HG02981 (cell line): ENCODE data around the gene TIMM17B.

Experiments
- ATAC-seq: cut with Tn5 transposase; IDR thresholded peaks from one replicate; pipeline ENCODE4 v1.9.1; 2021; ENCODE audit warnings: mild to moderate bottlenecking, moderate library complexity; ENCODE audit not compliant: unreplicated experiment

Gene TIMM17B

DNA sequence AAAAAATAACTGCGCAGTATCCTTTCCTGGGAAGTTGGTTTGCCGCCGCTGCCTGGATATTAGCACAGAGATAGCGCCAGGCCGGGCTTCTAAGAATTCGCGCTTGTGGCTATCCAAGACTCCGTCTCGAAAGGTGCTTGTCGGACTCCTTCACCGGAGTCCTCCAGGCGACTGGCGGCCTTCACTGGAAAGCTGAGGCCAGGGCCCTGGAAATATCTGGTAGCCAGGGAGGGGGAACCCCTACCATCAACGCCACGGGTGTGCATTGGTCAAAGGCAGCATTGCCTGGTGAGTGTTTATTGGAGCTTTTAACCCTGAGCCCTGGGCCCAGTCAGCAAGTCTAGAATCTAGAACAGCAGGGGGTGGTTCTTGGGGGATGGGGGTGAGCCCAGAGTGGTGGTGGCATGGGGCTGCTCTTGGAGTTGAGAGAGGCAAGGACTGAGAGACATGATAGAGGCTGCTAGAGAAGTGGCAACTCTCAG is 21.8 kb upstream of the TIMM17B start:
- peak; percentile 16 for ATAC-seq

GRCh38 chrX:48918643-48919340 is 21.2 kb upstream of the TIMM17B start, which contains the start of gene PIM2:
Gene PIM2, minus strand, starts transcription at chrX:48919024. Its CDS starts 190 bp downstream, at chrX:48918834.
- ATAC-seq, result peak; percentile 70

GRCh38 chrX:48918301-48918642 is 20.7 kb upstream of the TIMM17B start:
- no peak for ATAC-seq

GRCh38 chrX:48917139-48918001 is 19.8 kb upstream of the TIMM17B start:
- ATAC-seq, result peak; percentile 40

DNA sequence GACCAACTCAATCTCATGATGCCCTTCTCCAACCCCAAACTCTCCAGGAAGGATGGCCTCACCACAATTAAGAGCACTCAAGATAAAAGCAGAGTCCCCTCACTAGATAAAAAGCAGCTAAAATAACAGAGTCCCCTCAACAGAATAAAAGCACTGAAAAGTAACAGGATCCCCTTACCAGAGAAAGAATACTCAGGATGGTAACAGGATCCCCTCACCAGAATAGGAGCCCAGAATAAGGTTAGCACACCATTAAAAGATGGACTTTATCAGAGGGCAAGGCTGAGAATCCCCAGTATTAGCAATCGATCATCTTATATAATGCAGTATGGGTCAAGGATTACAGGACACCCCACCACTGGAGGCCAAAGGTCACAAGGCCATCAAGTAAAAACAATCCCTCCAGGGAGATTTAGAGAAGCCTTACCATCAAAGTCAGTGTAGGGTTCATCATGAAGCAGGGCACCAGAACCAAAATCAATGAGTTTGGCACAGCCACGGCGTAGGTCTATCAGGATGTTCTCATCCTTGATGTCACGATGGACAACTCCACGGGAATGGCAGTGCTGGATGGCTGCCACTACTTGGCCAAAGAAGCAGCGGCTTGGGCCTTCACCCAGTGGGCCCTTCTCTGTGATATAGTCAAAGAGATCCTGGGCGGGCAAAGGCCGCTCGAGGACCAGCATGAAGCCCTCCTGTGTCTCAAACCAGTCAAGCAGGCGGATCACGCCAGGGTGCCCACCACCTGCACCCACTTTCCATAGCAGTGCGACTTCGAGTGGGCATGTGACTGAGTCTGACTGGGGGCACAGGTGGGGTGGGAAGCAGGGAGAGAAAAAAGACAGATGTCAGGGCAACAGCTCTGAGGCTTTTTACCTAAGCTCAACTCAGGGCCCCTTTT is 17.3 kb upstream of the TIMM17B start:
- ATAC-seq, result no peak

GRCh38 chrX:48913605-48914366 is 16.2 kb upstream of the TIMM17B start:
- ATAC-seq, result no peak

- ATAC-seq, result peak; percentile 59
These were observed 14.0 kb upstream of the TIMM17B start, which contains the start of gene SLC35A2 for GRCh38 chrX:48911412-48912182. Gene SLC35A2, minus strand, starts transcription at chrX:48911646. Its CDS starts 10 bp downstream, at chrX:48911636.

- no peak for ATAC-seq
These were observed 13.4 kb upstream of the TIMM17B start for GRCh38 chrX:48910926-48911411.

GRCh38 chrX:48909703-48910294 is 12.2 kb upstream of the TIMM17B start:
- ATAC-seq, result no peak

GRCh38 chrX:48908600-48908999 is 11.0 kb upstream of the TIMM17B start:
- no peak for ATAC-seq

- no peak for ATAC-seq
These were observed 7.7 kb upstream of the TIMM17B start for GRCh38 chrX:48905090-48905790.

DNA sequence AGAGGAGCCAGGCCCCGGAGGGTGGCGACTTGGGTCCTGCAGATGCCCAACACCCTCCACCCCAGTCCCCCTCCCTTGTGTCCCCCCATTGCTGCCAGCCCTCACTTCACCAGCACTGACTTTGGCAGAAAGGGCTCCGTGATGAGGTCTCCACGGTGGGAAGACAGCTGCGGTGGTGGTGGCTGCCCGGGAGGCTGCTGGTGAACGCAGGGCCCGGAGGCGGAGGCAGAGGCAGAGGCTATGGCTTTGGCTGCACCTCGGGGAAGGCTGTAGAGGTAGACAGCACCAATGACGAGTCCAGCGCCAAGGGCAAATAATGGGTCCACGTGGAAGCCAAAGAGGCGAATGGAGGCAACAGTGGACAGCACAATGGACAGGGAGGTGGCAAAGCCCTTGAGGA is 7.1 kb upstream of the TIMM17B start:
- no peak for ATAC-seq

GRCh38 chrX:48904180-48904579 is 6.6 kb upstream of the TIMM17B start:
- ATAC-seq, result no peak

DNA sequence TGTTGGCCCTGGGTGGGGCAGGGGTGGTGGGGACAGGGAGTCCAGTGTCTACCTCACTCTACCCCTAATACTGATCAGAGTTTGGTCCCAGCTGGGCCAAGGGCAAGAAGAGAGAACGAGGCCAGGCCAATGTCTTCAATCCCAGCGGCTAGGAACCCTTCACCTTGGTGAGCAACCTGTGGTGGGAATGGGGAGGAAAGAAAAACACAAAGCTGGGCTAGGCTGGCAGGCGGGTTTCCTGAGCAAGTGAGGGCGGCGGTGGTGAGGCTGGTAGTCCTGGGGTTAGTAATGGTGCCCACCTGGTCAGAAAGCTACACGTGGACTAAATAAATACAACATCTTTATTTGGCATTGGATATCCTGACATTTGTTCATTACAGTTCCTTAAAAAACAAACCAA is 5.7 kb upstream of the TIMM17B start:
- no peak for ATAC-seq

GRCh38 chrX:48902776-48903175 is 5.2 kb upstream of the TIMM17B start:
- ATAC-seq, result no peak

- ATAC-seq, result no peak
These were observed 4.6 kb upstream of the TIMM17B start for GRCh38 chrX:48902135-48902534.

DNA sequence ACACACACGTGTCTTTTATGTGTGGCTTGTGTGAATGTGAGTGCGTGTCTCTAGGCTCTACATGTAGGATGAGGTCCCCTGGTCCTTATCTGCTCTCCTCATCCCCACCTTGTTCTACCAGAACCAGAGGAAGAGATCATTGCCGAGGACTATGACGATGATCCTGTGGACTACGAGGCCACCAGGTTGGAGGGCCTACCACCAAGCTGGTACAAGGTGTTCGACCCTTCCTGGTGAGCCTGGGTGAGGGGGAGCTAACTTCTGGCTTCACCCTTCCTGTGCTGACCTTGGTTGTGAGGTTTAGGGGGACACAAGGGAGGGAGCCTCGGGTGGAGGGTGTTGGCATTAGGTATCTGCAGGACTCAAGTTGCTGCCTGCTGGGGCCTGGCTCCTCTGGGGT is 3.5 kb upstream of the TIMM17B start:
- ATAC-seq, result no peak

DNA sequence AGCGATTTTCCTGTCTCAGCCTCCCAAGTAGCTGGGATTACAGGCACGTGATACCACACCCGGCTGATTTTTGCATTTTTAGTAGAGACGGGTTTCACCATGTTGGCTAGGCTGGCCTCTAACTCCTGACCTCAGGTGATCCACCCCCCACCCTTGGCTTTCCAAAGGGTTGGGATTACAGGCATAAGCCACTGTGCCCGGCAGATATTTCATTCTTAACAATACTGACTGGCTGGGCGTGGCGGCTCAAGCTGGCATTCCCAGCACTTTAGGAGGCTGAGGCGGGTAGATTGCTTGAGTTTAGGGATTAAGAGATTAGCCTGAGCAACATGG is 1.5 kb upstream of the TIMM17B start:
- no peak for ATAC-seq
